AML-193 (cell line): ENCODE measurements around the gene HMGN4.

Experiments used
- DNase-seq, 2 experiments: peaks; one replicate each; lab custom pipeline; 2025; lab: John Stamatoyannopoulos, UW

The HMGN4 gene

DNA sequence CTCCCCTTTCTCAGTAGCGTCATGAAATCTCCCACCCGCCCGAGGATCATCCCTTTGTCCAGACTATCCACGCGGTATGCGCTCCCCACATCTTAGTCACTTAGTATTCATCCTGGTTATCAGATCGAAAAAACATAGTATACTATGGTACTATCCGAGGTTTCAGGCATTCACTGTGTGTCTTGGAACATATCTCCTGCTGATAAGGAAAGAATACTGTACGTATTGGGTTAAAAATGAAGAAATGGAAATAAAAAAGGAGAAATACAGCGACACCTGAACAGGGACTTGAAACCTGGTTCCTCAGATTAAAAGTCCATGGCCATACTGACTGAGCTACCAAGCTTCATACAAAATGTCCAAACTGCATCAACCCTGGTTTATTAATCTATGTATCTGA is 14.0 kb downstream of the HMGN4 start:
- DNase-seq: no peak

DNA sequence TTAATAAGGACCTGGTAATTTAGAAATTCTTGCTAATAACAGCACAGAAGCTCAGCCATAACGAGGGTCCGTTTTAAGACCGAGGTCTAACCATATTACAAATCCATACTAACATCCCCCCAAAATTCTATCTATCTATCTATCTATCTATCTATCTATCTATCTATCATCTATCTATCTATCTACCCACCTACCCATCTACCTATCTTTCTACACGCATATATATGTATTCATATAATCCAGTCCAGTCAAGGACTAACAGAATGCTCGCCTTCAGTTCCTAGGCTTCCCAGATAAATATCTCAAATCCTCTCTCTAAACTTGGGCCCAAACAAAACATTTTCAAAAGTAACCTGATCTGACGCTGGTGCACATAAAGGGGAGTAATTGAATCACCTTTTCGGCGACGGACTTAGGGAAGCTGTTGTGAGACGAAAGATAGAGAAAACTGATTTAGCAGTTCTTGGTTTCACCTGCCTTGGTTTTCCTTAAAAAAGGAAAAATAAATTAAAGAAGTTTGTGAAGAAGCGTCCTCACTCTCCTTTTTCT is 14.5 kb downstream of the HMGN4 start:
- no peak for DNase-seq

DNA sequence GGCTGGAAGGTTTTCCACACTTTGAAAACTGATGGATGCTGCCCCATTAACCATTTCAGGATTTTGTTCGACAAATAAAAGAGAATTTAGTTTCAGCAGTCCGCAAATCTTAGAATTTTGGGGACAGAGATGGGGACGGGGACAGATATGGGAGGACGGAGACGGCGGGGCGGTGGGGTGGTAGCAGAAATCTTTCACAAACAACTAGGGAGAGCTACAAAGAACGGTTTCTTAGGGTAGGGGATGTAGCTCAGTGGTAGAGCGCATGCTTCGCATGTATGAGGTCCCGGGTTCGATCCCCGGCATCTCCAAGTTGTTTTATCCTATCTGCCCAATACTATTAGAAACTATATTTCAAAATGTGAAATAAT is 15.1 kb downstream of the HMGN4 start:
- peak; percentile 84 to 93 for DNase-seq

DNA sequence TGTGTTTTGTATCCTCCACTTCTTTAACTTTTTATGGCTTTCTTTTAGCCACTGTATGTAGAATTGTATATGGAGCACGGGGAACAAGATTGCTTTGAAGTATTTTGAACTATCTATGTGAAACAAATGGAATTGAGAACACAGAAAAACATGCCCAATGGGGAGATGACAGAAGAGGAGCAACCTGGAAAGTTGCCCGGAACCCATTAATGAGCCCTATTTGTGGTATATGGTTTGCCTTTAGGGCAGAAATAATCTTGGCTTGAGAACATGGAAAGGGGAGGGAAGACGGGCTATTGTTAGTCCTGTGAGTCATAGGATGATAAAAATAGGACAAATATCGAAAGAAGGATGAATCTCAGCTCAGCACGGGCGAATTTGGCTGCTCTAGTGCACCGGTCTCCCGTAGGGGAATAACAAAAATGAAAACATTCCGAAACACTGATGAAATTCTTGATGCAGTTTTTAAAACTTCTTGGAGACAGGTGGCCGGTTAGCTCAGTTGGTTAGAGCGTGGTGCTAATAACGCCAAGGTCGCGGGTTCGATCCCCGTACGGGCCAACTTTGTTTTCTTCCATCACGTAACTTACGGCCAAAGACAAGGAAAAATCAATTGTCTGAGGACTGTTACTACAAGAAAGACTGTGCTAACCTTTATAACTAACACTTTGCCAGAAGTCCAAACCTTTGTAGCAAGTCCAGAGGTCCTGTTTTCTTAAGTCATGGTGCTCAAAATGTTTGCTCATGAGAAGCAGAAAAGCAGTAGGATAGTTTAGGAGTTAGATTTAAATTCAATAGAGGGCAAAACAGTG is 15.7 kb downstream of the HMGN4 start:
- peak; percentile 86 to 92 for DNase-seq

DNA sequence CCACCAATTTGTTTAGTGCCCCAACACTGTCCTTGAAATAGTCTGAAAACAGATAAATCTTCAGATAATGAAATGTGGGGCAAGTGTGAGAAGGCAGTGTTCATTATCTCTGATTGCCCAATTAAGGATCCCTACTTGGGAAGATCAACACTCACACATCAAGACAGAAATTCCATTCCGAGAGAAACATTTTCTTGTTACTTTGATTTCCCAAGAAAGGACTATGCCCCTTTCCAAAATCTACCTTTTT is 16.2 kb downstream of the HMGN4 start:
- no peak for DNase-seq

DNA sequence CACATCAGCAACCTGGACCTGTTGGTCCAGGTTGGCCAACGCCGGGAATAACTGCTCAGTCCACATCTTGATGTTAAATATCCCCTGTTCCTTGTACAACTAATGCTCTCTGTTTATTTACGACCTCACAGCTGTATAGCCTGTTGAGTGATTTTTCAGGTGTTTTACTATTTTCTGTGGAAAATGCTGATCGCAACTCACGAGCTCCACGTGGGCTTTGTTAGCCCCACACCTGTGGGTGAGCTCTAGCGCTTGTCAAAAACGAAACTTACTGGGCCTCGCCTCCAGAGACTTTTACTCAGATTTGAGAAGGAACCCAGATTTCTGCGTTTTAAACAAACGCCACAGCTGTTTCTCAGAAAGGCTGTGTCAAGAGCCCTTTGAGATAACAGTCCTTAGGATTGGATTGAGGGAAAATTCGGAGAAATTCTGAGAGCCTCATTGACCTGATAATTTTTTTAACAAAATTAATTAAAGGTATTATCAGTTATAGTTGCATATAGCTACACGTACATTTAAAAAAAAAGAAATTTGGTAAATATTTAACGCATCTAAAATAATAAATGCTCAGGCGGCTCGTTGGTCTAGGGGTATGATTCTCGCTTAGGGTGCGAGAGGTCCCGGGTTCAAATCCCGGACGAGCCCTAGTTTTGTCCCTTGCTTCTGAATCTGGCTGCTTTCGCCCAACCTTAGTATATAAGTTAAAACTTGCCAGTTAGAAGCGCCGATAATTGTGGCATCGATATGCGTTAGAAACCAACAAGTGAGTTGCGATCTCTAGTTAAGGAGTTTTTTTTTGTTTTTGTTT is 16.7 kb downstream of the HMGN4 start:
- peak; percentile 38 to 66 for DNase-seq

DNA sequence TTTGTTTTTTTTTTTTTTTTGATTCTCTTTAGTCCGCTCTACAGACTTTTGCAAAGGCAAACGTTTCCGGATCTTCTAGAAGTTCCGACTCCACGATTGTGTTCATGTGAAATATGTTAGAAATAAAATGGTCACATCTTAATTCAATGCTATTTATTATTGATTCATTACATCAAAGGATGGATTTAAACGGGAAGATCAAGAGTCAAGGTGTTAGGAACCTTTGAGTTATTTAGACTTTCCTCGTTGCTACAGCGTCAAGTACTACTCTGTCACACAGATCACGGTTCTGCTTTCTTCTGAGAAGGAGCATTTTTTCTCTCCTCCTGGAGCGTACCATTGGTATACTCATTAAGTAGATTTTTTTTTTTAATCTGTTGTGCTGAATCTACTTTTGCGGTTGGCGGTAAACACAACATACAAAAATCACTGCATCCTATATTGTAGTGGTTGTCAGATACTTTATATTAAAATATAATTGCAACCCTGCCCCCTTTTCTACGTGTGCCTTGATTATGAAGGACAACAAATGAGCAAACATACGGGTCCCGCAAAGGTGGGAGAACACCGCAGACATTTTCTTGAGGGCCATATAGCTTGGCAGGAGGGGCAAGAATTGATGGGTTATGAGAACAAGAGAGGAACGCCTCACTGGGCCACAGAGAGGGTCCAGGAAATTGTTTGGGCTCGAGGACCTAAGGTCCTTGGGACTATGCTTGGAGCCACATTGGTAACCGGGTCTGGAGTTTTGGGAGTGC is 17.5 kb downstream of the HMGN4 start:
- DNase-seq: no peak

DNA sequence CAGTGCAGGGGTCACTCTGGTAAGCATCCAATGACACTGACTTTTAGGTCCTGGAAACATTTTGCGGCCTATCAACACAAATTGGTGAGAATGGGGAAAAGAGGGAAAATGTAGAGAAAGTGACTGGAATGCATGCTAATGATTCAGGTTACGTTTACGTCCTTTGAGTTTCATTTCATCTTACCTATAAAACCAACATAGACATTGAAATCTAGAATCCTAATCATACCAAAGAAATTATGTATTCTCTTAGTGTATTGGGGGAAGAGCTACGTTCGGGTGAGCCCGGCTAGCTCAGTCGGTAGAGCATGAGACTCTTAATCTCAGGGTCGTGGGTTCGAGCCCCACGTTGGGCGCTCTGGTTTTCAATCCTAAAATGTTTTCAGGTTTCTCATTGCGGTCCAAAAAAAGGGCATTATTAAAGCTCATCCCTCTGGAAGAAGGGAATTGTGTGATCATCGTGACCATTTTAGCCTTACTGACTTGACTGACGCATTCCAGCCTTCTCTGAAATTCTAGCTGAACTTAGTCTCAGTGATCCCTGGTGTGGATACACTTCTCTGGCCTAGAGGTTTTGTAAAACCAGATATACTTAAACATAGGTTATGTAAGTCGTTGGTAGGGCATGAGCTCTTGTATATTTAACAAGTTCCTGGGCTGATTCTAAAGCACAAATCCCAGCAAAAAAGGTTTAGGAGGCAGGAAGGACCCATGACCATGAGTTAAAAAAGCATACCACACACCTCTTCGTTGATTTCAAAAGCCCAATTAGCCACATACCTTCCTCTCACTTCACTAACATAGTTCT is 18.3 kb downstream of the HMGN4 start:
- DNase-seq: no peak

DNA sequence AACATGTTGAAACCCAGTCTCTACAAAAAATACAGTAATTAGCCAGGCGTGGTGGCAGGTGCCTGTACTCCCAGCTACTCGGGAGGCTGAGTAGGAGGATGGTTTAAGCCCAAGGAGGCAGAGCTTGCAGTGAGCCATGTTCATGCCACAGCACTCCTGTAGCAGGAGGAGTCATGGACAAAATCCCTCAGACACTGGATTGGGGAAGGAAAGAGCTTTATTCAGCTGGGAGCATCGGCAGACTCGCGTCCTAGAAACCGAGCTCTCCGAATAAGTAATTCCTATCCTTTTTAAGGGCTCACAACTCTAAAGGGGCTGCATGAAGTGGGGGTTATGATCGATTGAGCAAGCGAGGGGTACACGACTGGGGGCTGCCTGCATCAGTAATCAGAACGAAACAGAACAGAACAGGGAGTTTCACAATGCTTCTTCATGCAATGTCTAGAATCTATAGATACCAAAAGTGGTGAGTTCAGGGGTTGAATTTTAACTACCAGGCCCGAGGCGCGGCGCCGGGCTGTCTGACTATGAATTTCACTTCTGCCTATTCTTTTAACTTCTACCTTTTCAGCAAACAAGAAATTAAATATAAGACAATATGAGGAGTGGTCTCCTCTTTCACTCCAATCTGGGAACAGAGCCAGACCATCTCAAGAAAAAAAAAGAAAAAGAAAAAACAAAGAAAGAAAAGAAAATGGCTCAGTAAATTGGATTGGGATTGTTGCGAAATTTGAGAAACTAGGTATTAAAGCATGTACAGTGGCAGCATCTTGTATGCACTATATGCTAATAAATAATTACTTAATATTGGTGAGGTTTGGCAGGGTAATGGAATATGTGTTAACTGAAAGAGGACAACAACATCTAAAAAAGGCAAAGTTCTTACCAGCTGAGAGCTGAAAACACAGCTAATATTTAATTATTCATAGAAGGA is 23.6 kb downstream of the HMGN4 start:
- DNase-seq: no peak

DNA sequence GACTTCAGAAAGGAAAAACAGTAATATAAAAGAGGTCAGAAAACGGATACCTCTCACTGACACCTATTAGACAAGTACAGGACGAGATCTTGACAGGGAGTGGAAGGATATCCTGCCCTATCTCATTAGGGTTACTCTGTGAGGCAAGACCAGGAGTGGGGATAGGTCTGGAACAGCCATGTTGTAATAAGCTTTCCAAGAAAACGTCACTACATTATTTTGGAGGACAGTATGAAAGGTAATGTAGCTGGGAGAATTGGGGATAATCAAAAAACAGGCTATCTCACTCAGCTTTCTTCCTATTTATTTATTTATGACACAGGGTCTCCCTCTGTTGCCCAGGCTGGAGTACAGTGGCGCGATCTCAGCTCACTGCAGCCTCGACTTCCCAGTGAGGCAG is 25.3 kb downstream of the HMGN4 start:
- DNase-seq: no peak

DNA sequence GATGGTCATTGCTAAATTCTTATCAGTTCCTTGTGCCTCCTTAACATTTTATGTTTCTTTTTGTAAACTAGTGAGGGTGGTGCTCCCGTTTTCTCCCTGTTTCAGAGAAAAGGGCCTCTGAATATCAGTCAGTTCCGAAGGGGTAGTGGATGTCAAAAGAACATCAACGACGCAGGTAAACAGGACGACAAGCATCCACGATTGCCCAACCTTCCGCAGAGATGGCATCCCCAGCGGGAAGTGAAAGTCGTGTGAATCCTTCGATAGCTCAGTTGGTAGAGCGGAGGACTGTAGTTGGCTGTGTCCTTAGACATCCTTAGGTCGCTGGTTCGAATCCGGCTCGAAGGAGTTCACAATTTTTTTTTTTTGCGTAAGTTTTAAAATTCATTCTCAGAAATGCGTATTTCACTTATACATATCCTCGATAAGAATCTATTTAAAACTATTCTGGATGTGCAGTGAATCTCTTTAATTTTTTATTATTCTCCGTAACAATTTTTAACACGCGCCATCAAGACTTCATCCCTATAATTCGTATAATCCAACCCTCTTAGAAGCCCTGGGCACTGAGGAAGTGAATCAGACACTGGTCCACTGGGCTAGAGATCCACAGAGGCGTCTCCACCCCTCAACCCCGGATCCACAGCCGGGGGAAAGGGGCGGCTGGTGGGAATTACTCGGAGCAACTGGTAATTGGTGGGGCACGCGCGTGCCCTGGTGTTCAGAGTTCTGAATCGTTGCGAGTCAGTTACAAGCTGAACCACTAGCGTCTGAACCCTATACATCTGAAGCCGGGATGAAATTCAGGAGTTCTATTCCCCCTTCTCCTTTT is 30.7 kb downstream of the HMGN4 start:
- DNase-seq: peak; percentile 84 to 87

DNA sequence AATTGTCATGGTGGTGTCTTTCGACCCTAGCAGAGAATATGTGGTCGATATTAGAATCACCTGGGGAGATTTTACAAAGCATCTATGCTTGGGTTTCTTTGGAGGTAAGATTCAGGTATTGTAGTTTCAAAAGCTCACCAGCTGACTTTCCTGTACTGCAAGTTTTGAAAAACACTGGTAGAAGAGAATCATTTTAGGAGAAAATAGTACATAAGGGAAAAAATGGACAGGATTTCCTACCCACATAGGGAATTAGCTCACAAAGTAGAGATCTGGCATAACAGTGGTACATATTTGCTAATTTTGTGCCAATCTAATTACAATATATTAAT is 31.2 kb downstream of the HMGN4 start:
- no peak for DNase-seq

DNA sequence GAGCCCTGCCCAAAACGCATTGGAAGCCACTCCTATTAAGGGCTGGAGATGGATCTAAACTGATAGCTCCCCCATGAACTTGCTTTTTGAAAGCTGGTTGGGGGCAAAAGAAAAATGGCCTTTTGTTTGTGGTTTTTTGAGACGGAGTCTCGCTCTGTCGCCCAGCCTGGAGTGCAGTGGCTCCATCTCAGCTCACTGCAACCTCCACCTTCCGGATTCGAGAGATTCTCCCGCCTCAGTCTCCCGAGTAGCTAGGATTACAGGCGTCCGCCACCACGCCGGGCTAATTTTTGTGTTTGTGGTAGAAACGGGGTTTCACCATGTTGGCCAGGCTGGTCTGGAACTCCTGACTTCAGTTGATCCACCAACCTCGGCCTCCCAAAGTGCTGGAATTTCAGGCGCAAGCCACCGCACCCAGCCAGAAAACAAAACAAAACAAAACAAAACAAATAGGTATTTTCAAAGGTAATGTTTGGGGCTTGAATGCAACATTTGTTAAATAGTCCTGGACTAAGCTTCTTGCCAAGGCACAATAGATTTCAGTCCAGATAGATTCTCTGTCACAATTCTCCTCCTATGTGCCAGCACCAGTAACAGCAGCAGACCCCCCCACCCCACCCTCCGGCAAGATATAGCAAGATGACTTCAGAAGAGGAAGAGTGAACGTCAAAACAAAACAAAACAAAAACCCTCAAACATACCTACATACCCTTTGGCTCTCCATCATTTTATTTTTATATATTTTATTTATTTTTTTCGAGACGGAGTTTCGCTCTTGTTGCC is 32.1 kb downstream of the HMGN4 start:
- no peak for DNase-seq

DNA sequence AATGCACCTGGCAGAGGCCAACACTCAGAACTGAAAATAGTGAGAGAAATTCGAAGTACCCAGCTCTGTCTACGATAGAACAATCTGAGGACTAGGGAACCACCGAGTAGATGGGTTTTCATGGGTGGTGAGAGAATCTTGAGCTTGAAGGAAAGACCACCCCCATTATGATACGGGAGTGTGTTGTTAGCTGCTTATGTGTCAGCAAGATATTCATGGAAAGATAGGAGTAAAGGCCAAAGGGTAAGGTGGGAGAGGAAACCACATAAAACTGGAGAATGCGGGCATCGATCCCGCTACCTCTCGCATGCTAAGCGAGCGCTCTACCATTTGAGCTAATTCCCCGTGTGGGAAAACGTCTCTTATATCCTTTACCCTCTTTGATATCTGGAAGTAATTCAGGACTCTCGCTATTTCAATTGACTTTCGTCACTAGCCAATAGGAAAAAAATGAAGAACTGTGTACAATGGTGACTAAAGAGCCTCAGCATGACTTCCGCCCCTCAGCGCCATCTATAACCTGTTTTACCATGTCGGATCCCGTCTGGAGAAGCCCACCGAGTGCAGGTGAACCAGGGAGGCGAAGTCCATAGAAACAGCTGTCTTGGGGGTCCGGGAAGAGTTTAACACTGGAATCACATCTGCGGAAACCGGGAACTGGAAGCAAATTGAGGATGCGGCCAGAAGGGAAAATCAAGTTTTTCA is 33.6 kb downstream of the HMGN4 start:
- peak; percentile 57 to 75 for DNase-seq

DNA sequence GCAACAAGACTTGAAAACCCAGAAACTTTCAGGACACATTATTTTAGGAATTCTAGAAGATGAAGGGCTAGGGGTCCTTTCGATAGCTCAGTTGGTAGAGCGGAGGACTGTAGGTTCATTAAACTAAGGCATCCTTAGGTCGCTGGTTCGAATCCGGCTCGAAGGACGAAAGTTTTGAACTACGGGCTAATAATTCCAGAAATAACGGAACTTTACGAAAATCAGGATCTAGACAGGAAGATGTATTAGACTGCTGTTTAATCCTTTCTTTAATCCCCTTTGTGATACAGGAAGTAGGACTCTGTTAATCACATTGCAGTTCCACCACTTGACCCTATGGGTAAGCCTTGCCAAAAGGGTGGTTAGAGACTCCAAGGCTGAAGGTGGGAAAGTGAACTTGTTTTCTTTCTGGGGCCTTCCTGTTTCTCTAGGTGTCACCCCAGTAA is 37.4 kb downstream of the HMGN4 start:
- no peak for DNase-seq

DNA sequence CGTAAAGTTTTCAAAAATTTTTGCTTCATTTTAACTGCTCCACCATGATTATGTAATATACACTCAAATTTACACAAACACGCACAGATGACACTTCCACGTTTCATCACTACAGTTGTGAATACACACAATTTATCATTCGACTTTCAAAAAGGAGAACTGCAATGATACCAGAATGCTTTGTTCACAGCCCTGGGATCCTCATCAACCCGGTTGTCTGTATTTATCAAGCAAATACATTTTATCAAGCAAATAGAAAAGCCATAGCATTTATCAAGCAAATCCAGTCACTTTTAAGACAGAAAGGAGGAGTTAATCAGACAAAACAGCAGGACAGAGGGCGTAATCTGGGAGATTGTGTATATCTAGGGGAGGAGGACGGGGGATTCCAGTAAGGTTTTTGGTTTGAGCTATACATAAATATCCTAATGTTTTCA is 38.3 kb downstream of the HMGN4 start:
- peak; percentile 31 to 46 for DNase-seq

DNA sequence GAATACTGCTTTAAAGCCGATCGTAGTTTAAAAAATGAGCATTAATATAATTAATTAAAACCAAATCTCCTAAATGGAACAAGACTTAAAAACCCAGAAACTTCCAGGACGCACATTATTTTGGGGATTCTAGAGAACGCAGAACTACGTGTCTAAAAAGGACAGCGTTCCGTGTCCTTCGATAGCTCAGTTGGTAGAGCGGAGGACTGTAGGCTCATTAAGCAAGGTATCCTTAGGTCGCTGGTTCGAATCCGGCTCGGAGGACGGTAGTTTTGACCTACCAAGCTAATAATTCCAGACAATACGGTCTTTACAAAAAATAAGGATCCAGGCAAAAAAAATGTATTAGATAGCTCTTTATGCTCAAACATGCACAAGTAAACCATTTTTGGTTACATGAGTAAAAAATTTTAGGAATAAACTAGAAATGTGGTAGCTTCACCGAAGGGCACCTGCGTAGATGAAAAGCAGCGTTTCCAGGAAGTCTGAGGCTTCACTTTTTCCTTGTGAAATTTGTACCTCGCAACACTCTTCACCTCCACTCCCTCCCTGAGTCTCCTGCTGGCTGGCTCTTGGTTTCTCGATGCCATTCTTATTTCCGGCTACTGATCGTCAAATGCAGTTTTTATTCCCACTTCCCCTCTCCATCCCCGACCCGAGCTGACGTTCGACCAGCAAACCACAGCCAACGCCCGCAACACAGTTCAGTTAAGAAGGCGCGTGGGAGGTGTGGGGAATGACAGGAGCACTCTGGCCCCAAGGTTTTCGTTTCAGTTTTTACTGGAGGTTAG is 39.0 kb downstream of the HMGN4 start:
- no peak for DNase-seq

DNA sequence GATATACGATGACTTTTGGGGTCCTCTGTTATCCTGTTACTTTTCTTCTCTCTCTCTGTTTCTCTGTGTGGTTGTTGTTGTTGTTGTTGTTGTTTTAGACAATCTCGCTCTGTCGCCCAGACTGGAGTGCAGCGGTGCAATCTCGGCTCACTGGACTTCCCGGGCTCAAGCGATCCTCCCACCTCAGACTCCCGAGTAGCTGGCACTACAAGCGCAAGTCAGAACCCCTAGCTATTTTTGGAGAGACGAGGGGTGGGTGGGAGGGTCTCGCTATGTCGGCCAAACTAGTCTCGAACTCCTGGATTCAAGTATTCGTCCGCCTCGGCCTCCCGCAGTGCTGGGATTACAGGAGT is 39.5 kb downstream of the HMGN4 start:
- no peak for DNase-seq
